Astrocyte of the spinal cord (primary cell): ENCODE results near the gene ZNF423.

Source experiments
- DNase-seq: peaks from one replicate; pipeline ENCODE4 v3.0.0; 2011; ENCODE audit warnings: low read depth, low spot score
- H3K4me3 ChIP-seq: 2 replicates; pipeline ENCODE4 v1.5.1; 2011; ENCODE audit warnings: low read depth, mild to moderate bottlenecking, low read length, moderate library complexity
- in situ Hi-C: cut with HindIII; loops from 2 replicates; pipeline ENCODE4 v1.10.0; 2017; ENCODE audit warnings: low sequenced_read_pairs
- TF ChIP-seq, protein P1 (sequence below): IDR thresholded peaks from 2 replicates; pipeline ENCODE4 v1.5.1; 2012; ENCODE audit warnings: low read depth, mild to moderate bottlenecking, low read length, inconsistent platforms

The ZNF423 gene

DNA sequence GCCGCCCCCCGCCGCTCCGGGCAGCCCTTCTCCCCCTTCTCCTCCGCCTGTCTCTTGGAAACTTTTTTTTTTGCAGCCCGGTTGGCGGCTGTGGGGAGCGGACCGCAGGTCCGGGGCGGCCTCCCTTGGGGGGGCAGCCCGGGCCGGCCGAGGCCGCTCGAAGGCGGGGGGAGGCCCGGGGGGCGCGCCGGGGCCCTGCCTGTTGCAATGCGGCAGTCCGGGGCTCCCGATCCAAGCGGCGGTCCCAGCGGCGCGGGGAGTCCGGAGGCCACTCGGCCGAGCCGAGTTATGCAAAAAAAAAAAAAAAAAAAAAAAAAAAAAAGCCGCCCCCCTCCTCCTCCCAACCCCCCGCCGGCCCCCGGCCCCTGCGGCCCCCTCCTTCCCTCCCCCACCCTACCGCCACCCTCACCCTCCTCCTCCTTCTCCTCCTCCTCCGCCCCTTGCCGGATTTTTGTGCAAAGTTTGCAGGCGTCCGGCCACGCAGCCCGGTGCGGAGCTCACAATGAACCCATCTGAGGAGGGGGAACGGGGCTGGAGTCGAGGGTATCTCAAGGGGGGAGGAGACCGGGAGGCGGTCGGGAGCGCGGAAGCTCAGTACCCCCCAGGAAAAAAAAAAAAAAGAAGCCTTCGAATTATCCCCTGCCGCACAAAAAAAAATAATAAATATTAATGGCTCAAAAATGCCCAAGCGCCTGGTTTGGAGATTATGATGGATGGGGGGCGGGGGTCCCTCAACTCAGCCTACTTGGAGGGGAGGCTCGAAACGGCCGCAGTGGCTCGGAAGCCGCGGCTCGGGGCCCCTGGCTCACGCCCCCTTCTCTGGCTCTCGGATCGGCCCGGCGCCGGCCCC is at the start of gene ZNF423:
TSS of gene ZNF423 (minus strand) at position 291 of the 850 bp plus-strand sequence. CDS start 338 bp downstream, outside the sequence.
- in situ Hi-C loops, result no loop called here
- DNase-seq, result no peak

GRCh38 chr16:49904348-49905062 is 48.6 kb upstream of the ZNF423 start:
- in situ Hi-C loops, result no loop called here
- DNase-seq, result no peak
- no peak overlapping the region for H3K4me3 ChIP-seq
- TF ChIP-seq, protein P1, sequence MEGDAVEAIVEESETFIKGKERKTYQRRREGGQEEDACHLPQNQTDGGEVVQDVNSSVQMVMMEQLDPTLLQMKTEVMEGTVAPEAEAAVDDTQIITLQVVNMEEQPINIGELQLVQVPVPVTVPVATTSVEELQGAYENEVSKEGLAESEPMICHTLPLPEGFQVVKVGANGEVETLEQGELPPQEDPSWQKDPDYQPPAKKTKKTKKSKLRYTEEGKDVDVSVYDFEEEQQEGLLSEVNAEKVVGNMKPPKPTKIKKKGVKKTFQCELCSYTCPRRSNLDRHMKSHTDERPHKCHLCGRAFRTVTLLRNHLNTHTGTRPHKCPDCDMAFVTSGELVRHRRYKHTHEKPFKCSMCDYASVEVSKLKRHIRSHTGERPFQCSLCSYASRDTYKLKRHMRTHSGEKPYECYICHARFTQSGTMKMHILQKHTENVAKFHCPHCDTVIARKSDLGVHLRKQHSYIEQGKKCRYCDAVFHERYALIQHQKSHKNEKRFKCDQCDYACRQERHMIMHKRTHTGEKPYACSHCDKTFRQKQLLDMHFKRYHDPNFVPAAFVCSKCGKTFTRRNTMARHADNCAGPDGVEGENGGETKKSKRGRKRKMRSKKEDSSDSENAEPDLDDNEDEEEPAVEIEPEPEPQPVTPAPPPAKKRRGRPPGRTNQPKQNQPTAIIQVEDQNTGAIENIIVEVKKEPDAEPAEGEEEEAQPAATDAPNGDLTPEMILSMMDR, result no peak

More for the DNA sequence above, at the start of gene ZNF423:
- TF ChIP-seq, protein P1, result no peak
- H3K4me3 ChIP-seq, result peak within 1 kb of the TSS; percentile 44

GRCh38 chr16:49902908-49903307 is 47.0 kb upstream of the ZNF423 start:
- no peak for DNase-seq
- in situ Hi-C loops, result no loop called here
- H3K4me3 ChIP-seq, result no peak overlapping the region
- TF ChIP-seq, protein P1, result no peak

DNA sequence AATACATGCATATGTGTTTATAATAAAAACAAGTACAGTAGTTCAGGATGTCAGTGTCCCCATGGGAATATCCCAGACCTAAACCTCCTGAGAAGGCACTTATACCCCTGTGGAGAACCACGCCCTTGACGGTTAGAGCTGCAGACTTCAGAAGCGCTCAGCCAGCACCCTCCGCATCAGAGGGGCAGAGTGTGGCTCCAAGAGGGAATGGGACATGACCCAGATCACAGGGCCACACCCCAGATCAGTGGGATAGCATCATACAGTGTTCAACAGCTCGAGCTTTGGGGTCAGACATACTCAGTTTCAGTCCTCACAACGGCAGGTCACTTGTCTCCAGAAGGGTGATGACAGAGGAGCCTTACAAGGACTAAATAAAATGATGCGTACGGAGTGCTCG is 45.8 kb upstream of the ZNF423 start:
- in situ Hi-C loops, result no loop called here
- H3K4me3 ChIP-seq, result no peak overlapping the region
- DNase-seq, result no peak
- TF ChIP-seq, protein P1, result no peak

- DNase-seq, result no peak
- TF ChIP-seq, protein P1, result no peak
- in situ Hi-C loops, result no loop called here
- H3K4me3 ChIP-seq, result no peak overlapping the region
Measured at GRCh38 chr16:49900875-49901274, 45.0 kb upstream of the ZNF423 start.

GRCh38 chr16:49899991-49900695 is 44.2 kb upstream of the ZNF423 start:
- TF ChIP-seq, protein P1, result no peak
- no peak overlapping the region for H3K4me3 ChIP-seq
- in situ Hi-C loops, result no loop called here
- no peak for DNase-seq
